Liver (tissue), 9 donors: ENCODE measurements around the gene TEDC1. TPM values are rescaled to one million over a fixed set of nuclear protein-coding genes. Genes with fewer than 3 reads are reported as not detected.

Source experiments
- DNase-seq: peaks from one replicate; pipeline ENCODE4 v3.0.0-alpha.2; 2017; ENCODE audit warnings: low spot score
- H3K27ac ChIP-seq, 2 donors: one replicate each; pipeline ENCODE4 v1.7.0; 2013; ENCODE audit warnings: inconsistent platforms in 2 of 2, low read length in 2 of 2, control low read depth in 1 of 2, low read depth in 1 of 2, mild to moderate bottlenecking in 1 of 2
- H3K27me3 ChIP-seq, 4 donors: one replicate each; pipeline versions ENCODE4 v1.6.1 to v1.7.0; 2013; ENCODE audit warnings: low read length in 3 of 4, inconsistent platforms in 1 of 4, mild to moderate bottlenecking in 1 of 4, moderate library complexity in 1 of 4; ENCODE audit not compliant: control insufficient read depth in 4 of 4, insufficient read depth in 4 of 4
- H3K36me3 ChIP-seq, 4 donors: one replicate each; pipeline versions ENCODE4 v1.6.1 to v1.7.0; 2013; ENCODE audit warnings: low read length in 3 of 4, mild to moderate bottlenecking in 3 of 4, low read depth in 1 of 4, moderate library complexity in 1 of 4; ENCODE audit not compliant: control insufficient read depth in 4 of 4, insufficient read depth in 3 of 4
- H3K4me1 ChIP-seq, 4 donors: one replicate each; pipeline versions ENCODE4 v1.6.1 to v1.7.0; 2013; ENCODE audit warnings: low read length in 3 of 4, mild to moderate bottlenecking in 3 of 4, moderate library complexity in 1 of 4; ENCODE audit not compliant: control insufficient read depth in 4 of 4, insufficient read depth in 4 of 4
- H3K4me3 ChIP-seq, 3 donors: one replicate each; pipeline versions ENCODE4 v1.6.1 to v1.7.0; 2013; ENCODE audit warnings: low read length in 3 of 3, control low read depth in 1 of 3, low read depth in 1 of 3, mild to moderate bottlenecking in 1 of 3
- H3K9ac ChIP-seq, 2 donors: one replicate each; pipeline ENCODE4 v1.7.0; 2013; ENCODE audit warnings: low read length in 2 of 2, mild to moderate bottlenecking in 2 of 2, moderate library complexity in 2 of 2, control low read depth in 1 of 2, low read depth in 1 of 2
- H3K9me3 ChIP-seq, 4 donors: one replicate each; pipeline versions ENCODE4 v1.6.1 to v1.7.0; 2013; ENCODE audit warnings: low read length in 3 of 4; ENCODE audit not compliant: control insufficient read depth in 4 of 4
- CTCF ChIP-seq: fragments of 150-350 bp; IDR thresholded peaks from 2 replicates; pipeline ENCODE4 v1.5.1; 2017; ENCODE audit warnings: improper control_type of control experiment, low read depth, low read length; ENCODE audit not compliant: missing input control
- EGR1 ChIP-seq, 2 donors: IDR thresholded peaks; 2 replicates each; pipeline ENCODE4 v1.6.1; 2016 to 2018; ENCODE audit warnings: antibody characterized with exemption in 2 of 2, low read depth in 2 of 2
- FOXA1 ChIP-seq: IDR thresholded peaks from 2 replicates; pipeline ENCODE4 v1.6.1; 2016; ENCODE audit warnings: antibody characterized with exemption
- FOXA2 ChIP-seq: IDR thresholded peaks from 2 replicates; pipeline ENCODE4 v1.6.1; 2016; ENCODE audit warnings: antibody characterized with exemption
- GABPA ChIP-seq, 2 donors: IDR thresholded peaks in 1 of 2; conservative IDR thresholded peaks in 1 of 2; 2 replicates each; pipeline ENCODE4 v1.6.1; 2016; ENCODE audit warnings: antibody characterized with exemption in 2 of 2, mild to moderate bottlenecking in 1 of 2, moderate library complexity in 1 of 2
- HNF4A ChIP-seq, 2 donors: conservative IDR thresholded peaks; 2 replicates each; pipeline ENCODE4 v1.6.1; 2016; ENCODE audit warnings: antibody characterized with exemption in 2 of 2, mild to moderate bottlenecking in 2 of 2
- HNF4G ChIP-seq: IDR thresholded peaks from 2 replicates; pipeline ENCODE4 v1.6.1; 2016; ENCODE audit warnings: antibody characterized with exemption
- JUND ChIP-seq, 2 donors: IDR thresholded peaks; 2 replicates each; pipeline ENCODE4 v1.6.1; 2016; ENCODE audit warnings: antibody characterized with exemption in 2 of 2
- RAD21 ChIP-seq, 2 donors: IDR thresholded peaks; 2 replicates each; pipeline ENCODE4 v1.6.1; 2016; ENCODE audit warnings: antibody characterized with exemption in 2 of 2, mild to moderate bottlenecking in 2 of 2
- REST ChIP-seq: IDR thresholded peaks from 2 replicates; pipeline ENCODE4 v1.6.1; 2016; ENCODE audit warnings: antibody characterized with exemption, mild to moderate bottlenecking
- RXRA ChIP-seq, 2 donors: IDR thresholded peaks; 2 replicates each; pipeline ENCODE4 v1.6.1; 2017 to 2018; ENCODE audit warnings: antibody characterized with exemption in 2 of 2, mild to moderate bottlenecking in 1 of 2
- SP1 ChIP-seq: IDR thresholded peaks from 2 replicates; pipeline ENCODE4 v1.6.1; 2018; ENCODE audit warnings: antibody characterized with exemption, mild to moderate bottlenecking
- TAF1 ChIP-seq: conservative IDR thresholded peaks from 2 replicates; pipeline ENCODE4 v1.6.1; 2016; ENCODE audit warnings: antibody characterized with exemption, mild to moderate bottlenecking
- YY1 ChIP-seq: IDR thresholded peaks from 2 replicates; pipeline ENCODE4 v1.6.1; 2016; ENCODE audit warnings: antibody characterized with exemption, mild to moderate bottlenecking
- WGBS: extraction: QIAGEN DNeasy Blood & Tissue Kit; methylation state at CpG from one replicate; pipeline ENCODE4 v1.1.7; 2013; 5-methylcytosine and 5-hydroxymethylcytosine counted together
- polyA plus RNA-seq, 2 donors: library from polyadenylated mRNA; stranded (reverse) in 1 of 2; unstranded in 1 of 2; fragments of 200-250 nt in 1 of 2; fragments of >200 nt in 1 of 2; fragmentation: Nextera tagmentation in 1 of 2; extraction: Ambion mirVana in 1 of 2; gene quantifications; one replicate each; pipeline versions ENCODE4 v1.2.1 to v1.2.3, GENCODE V29; 2013 to 2015
- total RNA-seq, 2 donors: library from RNA; depleted of rRNA; stranded (reverse); fragments of >200 nt; gene quantifications; one replicate each; pipeline ENCODE4 v1.2.3, GENCODE V29; 2014
- TF ChIP-seq, protein P1 (sequence below): IDR thresholded peaks from 2 replicates; pipeline ENCODE4 v1.6.1; 2016; ENCODE audit warnings: antibody characterized with exemption
- TF ChIP-seq, protein P2 (sequence below): IDR thresholded peaks from 2 replicates; pipeline ENCODE4 v1.6.1; 2016; ENCODE audit warnings: antibody characterized with exemption
- donor health status: healthy.
- donor health status: healthy.
- donor health status: healthy.
- donor health status: healthy.
- donor health status: healthy.

TEDC1 gene
- total and polyA plus RNA-seq, 4 donors = 0.97 to 7.5 (median 3.2) TPM

DNA sequence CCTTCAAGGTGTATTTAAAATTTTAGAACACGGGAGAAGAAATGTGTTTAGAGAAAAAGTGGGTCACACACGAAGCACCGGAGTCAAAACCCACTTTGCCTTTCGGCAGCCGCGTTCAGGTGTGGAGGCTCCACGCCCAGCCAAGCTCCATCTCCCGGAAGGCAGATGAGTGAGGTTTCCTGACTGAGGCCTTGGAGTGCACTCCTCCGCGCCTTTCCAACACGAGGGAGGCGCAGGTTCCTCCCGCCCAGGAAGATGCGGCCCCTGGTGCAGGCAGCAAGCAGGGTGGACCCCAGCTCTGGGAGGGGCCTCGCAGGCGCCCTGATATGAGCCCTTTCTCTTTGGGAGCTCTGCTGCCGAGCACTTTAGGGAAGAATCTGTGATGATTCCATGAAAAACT, 48.9 kb upstream of the TEDC1 start:
- DNase-seq = no peak
- Histone ChIP-seq H3K9ac (no peak overlapping the region), H3K27me3 (no peaks in the 10 kb centered on the region), H3K36me3 (peaks cover 0 to 4% (median 2%) of the 10 kb centered on the region in 4 donors), H3K4me3 (no peak overlapping the region), H3K27ac (no peak overlapping the region), H3K4me1 (no peaks in the 10 kb centered on the region), H3K9me3 (no peaks in the 10 kb centered on the region)
- TF ChIP-seq, protein P1, sequence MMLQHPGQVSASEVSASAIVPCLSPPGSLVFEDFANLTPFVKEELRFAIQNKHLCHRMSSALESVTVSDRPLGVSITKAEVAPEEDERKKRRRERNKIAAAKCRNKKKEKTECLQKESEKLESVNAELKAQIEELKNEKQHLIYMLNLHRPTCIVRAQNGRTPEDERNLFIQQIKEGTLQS = no peak
- TF ChIP-seq HNF4A (conservative IDR thresholded peaks at IDR 0.05) (no peak), YY1 (no peak), JUND (IDR thresholded peaks at IDR 0.05) (no peak), CTCF (no peak), TAF1 (no peak), EGR1 (IDR thresholded peaks at IDR 0.05; ENCODE audit: low read depth in 2 of 2) (no peak), REST (no peak), GABPA (IDR thresholded peaks at IDR 0.05 in 1 of 2, conservative IDR thresholded peaks at IDR 0.05 in 1 of 2) (no peak), SP1 (no peak), RXRA (IDR thresholded peaks at IDR 0.05) (no peak), FOXA1 (no peak), FOXA2 (no peak)
- WGBS = 83% methylated on average over 17 of the region's 17 CpGs

DNA sequence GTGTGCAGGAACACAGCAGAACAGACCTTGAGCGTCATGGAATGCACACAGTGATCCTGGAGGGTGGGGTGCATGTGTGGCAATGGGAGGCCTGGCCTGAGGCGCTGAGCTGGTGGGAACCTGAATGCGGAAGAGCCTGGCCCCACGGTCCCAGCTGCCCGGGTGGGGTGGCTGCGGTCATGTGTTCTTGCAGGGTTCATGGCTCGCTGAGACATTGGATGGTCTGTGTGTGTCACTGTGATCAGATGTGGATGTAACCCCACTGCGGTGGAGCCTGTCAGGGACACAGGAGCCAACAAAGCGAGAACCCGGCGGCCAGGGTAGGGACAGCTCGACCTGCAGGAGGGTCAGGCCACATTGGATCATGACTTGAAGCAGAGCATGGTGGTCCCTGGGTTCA, 48.2 kb upstream of the TEDC1 start:
- no peak overlapping the region for H3K9ac ChIP-seq
- no peak overlapping the region for H3K27ac ChIP-seq
- H3K4me3 ChIP-seq = no peak overlapping the region
- WGBS = 87% methylated on average over 12 of the region's 12 CpGs
- no peak for TF ChIP-seq EGR1 (IDR thresholded peaks at IDR 0.05; ENCODE audit: low read depth in 2 of 2)
- no peak for TF ChIP-seq FOXA2
- TF ChIP-seq JUND (IDR thresholded peaks at IDR 0.05) = no peak
- TF ChIP-seq, protein P2, sequence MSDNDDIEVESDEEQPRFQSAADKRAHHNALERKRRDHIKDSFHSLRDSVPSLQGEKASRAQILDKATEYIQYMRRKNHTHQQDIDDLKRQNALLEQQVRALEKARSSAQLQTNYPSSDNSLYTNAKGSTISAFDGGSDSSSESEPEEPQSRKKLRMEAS = no peak
- no peak for TF ChIP-seq YY1
- no peak for TF ChIP-seq CTCF
- TF ChIP-seq SP1 = no peak
- TF ChIP-seq REST = no peak
- no peak for TF ChIP-seq RXRA (IDR thresholded peaks at IDR 0.05)
- TF ChIP-seq GABPA (IDR thresholded peaks at IDR 0.05 in 1 of 2, conservative IDR thresholded peaks at IDR 0.05 in 1 of 2) = no peak
- TF ChIP-seq TAF1 = no peak
- TF ChIP-seq HNF4G = no peak
- TF ChIP-seq, protein P1 = no peak
- no peak for TF ChIP-seq RAD21 (IDR thresholded peaks at IDR 0.05)
- TF ChIP-seq FOXA1 = no peak
- no peaks in the 10 kb centered on the region for H3K27me3 ChIP-seq
- H3K36me3 ChIP-seq = peaks cover 0 to 4% (median 2%) of the 10 kb centered on the region in 4 donors
- H3K4me1 ChIP-seq = no peaks in the 10 kb centered on the region
- no peak for DNase-seq
- no peaks in the 10 kb centered on the region for H3K9me3 ChIP-seq
